Measurements from ENCODE around the gene EGFL6.

Gene EGFL6

DNA sequence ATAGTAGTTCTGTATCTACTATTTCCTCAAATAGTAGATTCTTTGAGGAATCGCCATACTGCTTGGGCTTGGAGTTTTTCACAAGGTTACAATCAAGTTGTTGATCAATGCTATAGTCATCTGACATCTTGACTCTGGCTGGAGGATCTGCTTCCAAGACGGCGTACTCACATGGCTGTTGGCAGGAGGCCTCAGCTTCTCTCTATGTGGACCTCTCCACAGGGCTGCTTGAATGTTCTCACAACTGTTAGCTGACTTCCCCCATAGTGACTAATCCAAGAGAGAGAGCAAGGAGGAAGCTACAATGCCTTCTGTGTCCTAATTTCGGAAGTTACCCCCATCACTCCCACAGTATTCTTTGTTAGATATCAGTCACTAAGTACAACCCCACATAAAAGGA lies 10.3 kb downstream of the EGFL6 start:
- ATAC-seq (ENCODE audit: low read depth) (no peak), DNase-seq (ENCODE audit: low spot score) (no peak)
- no peak overlapping the region for H3K27ac ChIP-seq (ENCODE audit: poor library complexity, severe bottlenecking)
- H3K27me3 ChIP-seq (ENCODE audit: insufficient read depth, poor library complexity, severe bottlenecking): no peaks in the 10 kb centered on the region
- no peaks in the 10 kb centered on the region for H3K36me3 ChIP-seq (ENCODE audit: low read depth)
- H3K4me1 ChIP-seq (ENCODE audit: insufficient read depth, poor library complexity, severe bottlenecking): no peaks in the 10 kb centered on the region
- H3K4me3 ChIP-seq (ENCODE audit: severe bottlenecking): no peak overlapping the region
- no peaks in the 10 kb centered on the region for H3K9me3 ChIP-seq (ENCODE audit: severe bottlenecking)
- TF ChIP-seq CTCF (IDR thresholded peaks at IDR 0.05; ENCODE audit: poor library complexity, severe bottlenecking): no peak

DNA sequence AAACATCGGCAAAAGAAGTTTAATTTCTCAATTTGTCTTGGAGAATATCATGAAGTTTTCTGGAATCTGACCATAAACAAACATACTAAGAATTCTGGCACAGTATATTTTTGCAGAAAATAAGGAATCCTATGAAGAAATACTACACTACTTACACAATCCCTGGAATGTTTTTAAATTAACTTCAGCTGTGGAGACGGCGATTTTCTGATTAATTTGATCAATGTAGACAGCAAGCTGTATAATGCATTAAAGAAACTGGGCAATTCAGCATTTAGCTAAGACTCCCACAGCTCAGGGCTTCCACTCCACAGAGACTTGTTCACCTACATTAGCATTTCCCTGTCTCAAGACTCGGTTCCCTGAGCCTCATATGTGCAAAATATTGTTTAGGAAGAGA lies 12.2 kb downstream of the EGFL6 start:
- H3K9me3 ChIP-seq (ENCODE audit: severe bottlenecking): no peaks in the 10 kb centered on the region
- H3K36me3 ChIP-seq (ENCODE audit: low read depth): no peaks in the 10 kb centered on the region
- no peak overlapping the region for H3K27ac ChIP-seq (ENCODE audit: poor library complexity, severe bottlenecking)
- no peak overlapping the region for H3K4me3 ChIP-seq (ENCODE audit: severe bottlenecking)
- no peaks in the 10 kb centered on the region for H3K27me3 ChIP-seq (ENCODE audit: insufficient read depth, poor library complexity, severe bottlenecking)
- no peaks in the 10 kb centered on the region for H3K4me1 ChIP-seq (ENCODE audit: insufficient read depth, poor library complexity, severe bottlenecking)
- DNase-seq (ENCODE audit: low spot score) (no peak), ATAC-seq (ENCODE audit: low read depth) (no peak)
- TF ChIP-seq CTCF (IDR thresholded peaks at IDR 0.05; ENCODE audit: poor library complexity, severe bottlenecking): no peak

DNA sequence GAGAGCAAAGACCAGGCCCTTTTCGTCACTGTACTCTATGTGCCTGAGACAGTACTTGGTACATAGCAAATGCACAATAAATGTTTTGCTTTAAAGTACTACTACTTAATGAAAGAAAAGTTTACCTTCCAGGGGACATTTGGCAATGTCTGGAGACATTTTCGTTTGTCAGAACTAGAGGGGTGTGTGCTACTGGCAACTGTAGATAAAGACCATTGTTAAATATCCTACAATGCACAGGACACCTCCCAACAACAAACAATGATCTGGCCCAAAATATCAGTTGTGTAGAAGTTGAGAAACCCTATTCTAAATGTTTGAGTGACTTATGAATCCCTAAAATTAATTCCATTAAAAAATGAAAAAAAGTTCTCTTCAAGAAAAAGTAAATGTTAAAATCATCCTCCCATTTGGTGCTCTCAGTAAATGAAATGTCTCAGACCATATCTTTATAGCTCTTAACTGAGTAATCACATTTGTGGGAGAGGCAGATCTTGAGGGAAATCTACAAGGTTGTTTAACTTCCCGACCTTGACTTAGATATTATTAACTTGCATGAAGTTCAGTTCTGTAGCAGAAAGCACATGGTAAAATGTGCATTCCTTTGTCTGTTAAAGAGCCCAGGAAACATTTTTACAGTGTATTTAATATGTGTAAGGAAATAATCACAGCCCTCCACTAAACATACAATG lies 18.5 kb downstream of the EGFL6 start:
- Histone ChIP-seq H3K4me1 (ENCODE audit: insufficient read depth, poor library complexity, severe bottlenecking) (no peaks in the 10 kb centered on the region), H3K4me3 (ENCODE audit: severe bottlenecking) (no peak overlapping the region), H3K27ac (ENCODE audit: poor library complexity, severe bottlenecking) (no peak overlapping the region), H3K9me3 (ENCODE audit: severe bottlenecking) (no peaks in the 10 kb centered on the region), H3K27me3 (ENCODE audit: insufficient read depth, poor library complexity, severe bottlenecking) (no peaks in the 10 kb centered on the region), H3K36me3 (ENCODE audit: low read depth) (no peaks in the 10 kb centered on the region)
- ATAC-seq (ENCODE audit: low read depth) (no peak), DNase-seq (ENCODE audit: low spot score) (no peak)
- TF ChIP-seq CTCF (IDR thresholded peaks at IDR 0.05; ENCODE audit: poor library complexity, severe bottlenecking): no peak

GRCh38 chrX:13590207-13590606 lies 20.8 kb downstream of the EGFL6 start:
- TF ChIP-seq CTCF (IDR thresholded peaks at IDR 0.05; ENCODE audit: poor library complexity, severe bottlenecking): no peak
- no peaks in the 10 kb centered on the region for H3K4me1 ChIP-seq (ENCODE audit: insufficient read depth, poor library complexity, severe bottlenecking)
- no peaks in the 10 kb centered on the region for H3K36me3 ChIP-seq (ENCODE audit: low read depth)
- no peak overlapping the region for H3K27ac ChIP-seq (ENCODE audit: poor library complexity, severe bottlenecking)
- H3K27me3 ChIP-seq (ENCODE audit: insufficient read depth, poor library complexity, severe bottlenecking): no peaks in the 10 kb centered on the region
- H3K4me3 ChIP-seq (ENCODE audit: severe bottlenecking): no peak overlapping the region
- no peak for ATAC-seq (ENCODE audit: low read depth)
- no peak for DNase-seq (ENCODE audit: low spot score)
- no peaks in the 10 kb centered on the region for H3K9me3 ChIP-seq (ENCODE audit: severe bottlenecking)

GRCh38 chrX:13590914-13591313 lies 21.5 kb downstream of the EGFL6 start:
- Histone ChIP-seq H3K27ac (ENCODE audit: poor library complexity, severe bottlenecking) (no peak overlapping the region), H3K4me3 (ENCODE audit: severe bottlenecking) (no peak overlapping the region), H3K27me3 (ENCODE audit: insufficient read depth, poor library complexity, severe bottlenecking) (no peaks in the 10 kb centered on the region), H3K36me3 (ENCODE audit: low read depth) (no peaks in the 10 kb centered on the region), H3K4me1 (ENCODE audit: insufficient read depth, poor library complexity, severe bottlenecking) (no peaks in the 10 kb centered on the region), H3K9me3 (ENCODE audit: severe bottlenecking) (no peaks in the 10 kb centered on the region)
- no peak for TF ChIP-seq CTCF (IDR thresholded peaks at IDR 0.05; ENCODE audit: poor library complexity, severe bottlenecking)
- DNase-seq (ENCODE audit: low spot score) (no peak), ATAC-seq (ENCODE audit: low read depth) (no peak)
